Lower lobe of right lung (tissue), 2 donors: Measurements from ENCODE around the gene CSH2. TPM values are rescaled to one million over a fixed set of nuclear protein-coding genes. Genes with fewer than 3 reads are reported as not detected.
A peak's percentile ranks its signal among the peaks of the same experiment; 100 is the strongest.

Source experiments
- ATAC-seq, 2 donors: fragments of 200-7000 bp; cut with Tn5 transposase; one replicate each; pipeline ENCODE4 v1.9.1; 2020 to 2022; ENCODE audit warnings: mild to moderate bottlenecking in 2 of 2, moderate library complexity in 2 of 2
- DNase-seq: peaks from one replicate; pipeline ENCODE4 v3.0.0-alpha.2; 2020
- H3K27ac ChIP-seq: fragments of 200-600 bp; one replicate; pipeline ENCODE4 v1.8.0; 2022
- H3K27me3 ChIP-seq: fragments of 200-600 bp; one replicate; pipeline ENCODE4 v1.8.0; 2022; ENCODE audit warnings: low read depth
- H3K36me3 ChIP-seq: fragments of 200-600 bp; one replicate; pipeline ENCODE4 v1.8.0; 2022; ENCODE audit warnings: mild to moderate bottlenecking
- H3K4me1 ChIP-seq: fragments of 200-600 bp; one replicate; pipeline ENCODE4 v1.8.0; 2022
- H3K4me3 ChIP-seq: fragments of 200-600 bp; one replicate; pipeline ENCODE4 v1.8.0; 2022; ENCODE audit warnings: mild to moderate bottlenecking
- H3K9me3 ChIP-seq: fragments of 200-600 bp; one replicate; pipeline ENCODE4 v1.8.0; 2022
- CTCF ChIP-seq: fragments of 200-600 bp; IDR thresholded peaks from one replicate; pipeline ENCODE4 v1.8.0; 2022; ENCODE audit warnings: antibody characterized with exemption, mild to moderate bottlenecking
- intact Hi-C: fragments of 100-400 bp; cut with DNase I; formaldehyde crosslinking; loops from one replicate; pipeline ENCODE4 v1.11.0; 2022
- total RNA-seq: library from RNA; stranded (reverse); fragmentation: NEBNext Ultra II Directional; extraction: Animal tissue kit (Norgen Biotek cat#: 25700); gene quantifications from one replicate; pipeline ENCODE4 v1.2.1, GENCODE V29; 2021
- donor health status: DM: no; HTN: yes; CAD: no; lungs with severe emphysema.

The CSH2 gene
- total RNA-seq, 1 donor from 2014 or later, result not detected

GRCh38 chr17:63827801-63828221 lies 45.7 kb downstream of the CSH2 start:
- intact Hi-C loops, result no loop called here
- ATAC-seq (no peak), DNase-seq (no peak)
- no peak for TF ChIP-seq CTCF
- Histone ChIP-seq H3K4me1 (peaks cover 32% of the 10 kb centered on the region), H3K27ac (peak overlapping the region; percentile 91), H3K9me3 (no peaks in the 10 kb centered on the region), H3K36me3 (peaks cover 71% of the 10 kb centered on the region), H3K27me3 (no peaks in the 10 kb centered on the region), H3K4me3 (peak overlapping the region; percentile 90)

GRCh38 chr17:63827002-63827800 lies 46.3 kb downstream of the CSH2 start, which contains the start of the genes FTSJ3 and PSMC5:
Gene FTSJ3 (minus strand): TSS chr17:63827663. CDS start chr17:63826902, 761 bp downstream.
Gene PSMC5 (plus strand): TSS chr17:63827431. CDS start chr17:63827491, 60 bp downstream.
- intact Hi-C loops, result no loop called here
- peak; percentile 66 for TF ChIP-seq CTCF
- peak within 1 kb of the TSS; percentile 91 for H3K27ac ChIP-seq
- H3K9me3 ChIP-seq, result no peaks in the 10 kb centered on the region
- peak within 1 kb of the TSS; percentile 90 for H3K4me3 ChIP-seq
- no peaks in the 10 kb centered on the region for H3K27me3 ChIP-seq
- DNase-seq, result peak; percentile 97
- peaks cover 32% of the 10 kb centered on the region for H3K4me1 ChIP-seq
- peak; percentile 96 to 98 for ATAC-seq
- H3K36me3 ChIP-seq, result peaks cover 71% of the 10 kb centered on the region

GRCh38 chr17:63826468-63827001 lies 46.9 kb downstream of the CSH2 start:
- H3K9me3 ChIP-seq, result no peaks in the 10 kb centered on the region
- intact Hi-C loops, result no loop called here
- peak overlapping the region; percentile 90 for H3K4me3 ChIP-seq
- TF ChIP-seq CTCF, result no peak
- peak overlapping the region; percentile 91 for H3K27ac ChIP-seq
- peaks cover 32% of the 10 kb centered on the region for H3K4me1 ChIP-seq
- no peak for DNase-seq
- H3K36me3 ChIP-seq, result peaks cover 71% of the 10 kb centered on the region
- ATAC-seq, result peak; percentile 1 to 3
- H3K27me3 ChIP-seq, result no peaks in the 10 kb centered on the region

GRCh38 chr17:63824362-63824761 lies 49.1 kb downstream of the CSH2 start:
- Histone ChIP-seq H3K27me3 (no peaks in the 10 kb centered on the region), H3K27ac (peak overlapping the region; percentile 11), H3K4me1 (peaks cover 28% of the 10 kb centered on the region), H3K4me3 (no peak overlapping the region), H3K36me3 (peaks cover 71% of the 10 kb centered on the region), H3K9me3 (no peaks in the 10 kb centered on the region)
- DNase-seq (no peak), ATAC-seq (no peak)
- intact Hi-C loops, result no loop called here
- TF ChIP-seq CTCF, result no peak

GRCh38 chr17:63823659-63824331 lies 49.7 kb downstream of the CSH2 start:
- no peak overlapping the region for H3K4me3 ChIP-seq
- peaks cover 23% of the 10 kb centered on the region for H3K4me1 ChIP-seq
- H3K36me3 ChIP-seq, result peaks cover 72% of the 10 kb centered on the region
- intact Hi-C loops, result no loop called here
- no peak for ATAC-seq
- no peak for DNase-seq
- no peak overlapping the region for H3K27ac ChIP-seq
- TF ChIP-seq CTCF, result no peak
- no peaks in the 10 kb centered on the region for H3K9me3 ChIP-seq
- no peaks in the 10 kb centered on the region for H3K27me3 ChIP-seq
